ENCODE results near the gene ZBTB25.
A peak's percentile ranks its signal among the peaks of the same experiment; 100 is the strongest.

ZBTB25 gene

DNA sequence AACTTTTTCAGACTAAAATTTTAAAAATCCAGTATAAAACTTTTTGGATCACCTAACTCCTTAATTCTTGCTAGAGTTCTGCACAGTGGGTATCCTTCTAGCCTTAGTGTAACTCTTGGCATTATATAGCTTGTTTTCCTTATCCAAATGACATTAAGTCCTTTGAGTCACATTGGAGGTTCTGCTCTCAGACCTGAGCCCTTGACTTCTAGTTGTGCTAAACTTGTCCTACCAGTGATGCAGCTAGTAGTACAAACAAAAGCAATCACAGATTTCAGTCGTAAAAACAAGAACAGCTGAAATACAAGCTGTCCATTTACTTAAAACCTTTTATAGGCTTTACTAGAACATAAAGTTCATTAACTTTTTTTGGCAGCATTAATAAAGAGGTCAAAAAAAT, 11.4 kb upstream of the ZBTB25 start:
- no peak for DNase-seq

DNA sequence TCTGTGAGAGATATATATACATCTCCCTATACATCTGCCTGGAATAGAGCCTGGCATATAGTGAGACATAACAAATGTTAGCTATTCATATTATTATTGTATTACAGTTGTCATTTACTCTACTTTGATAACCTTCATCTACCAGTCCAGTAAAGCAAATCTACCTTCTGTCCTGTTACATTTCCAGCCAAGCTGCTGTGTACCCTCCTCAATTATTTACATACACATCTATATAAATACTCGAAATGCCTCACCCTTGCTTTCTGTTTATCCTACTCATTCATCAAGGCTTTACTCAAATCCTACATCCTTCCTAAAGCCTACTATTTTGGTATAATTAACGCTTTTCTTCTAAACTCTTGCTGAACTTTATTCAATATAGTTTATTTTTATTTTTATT, 9.6 kb upstream of the ZBTB25 start:
- DNase-seq: no peak

- DNase-seq: peak; percentile 55
Observed at GRCh38 chr14:64510825-64511671, 7.4 kb upstream of the ZBTB25 start.

DNA sequence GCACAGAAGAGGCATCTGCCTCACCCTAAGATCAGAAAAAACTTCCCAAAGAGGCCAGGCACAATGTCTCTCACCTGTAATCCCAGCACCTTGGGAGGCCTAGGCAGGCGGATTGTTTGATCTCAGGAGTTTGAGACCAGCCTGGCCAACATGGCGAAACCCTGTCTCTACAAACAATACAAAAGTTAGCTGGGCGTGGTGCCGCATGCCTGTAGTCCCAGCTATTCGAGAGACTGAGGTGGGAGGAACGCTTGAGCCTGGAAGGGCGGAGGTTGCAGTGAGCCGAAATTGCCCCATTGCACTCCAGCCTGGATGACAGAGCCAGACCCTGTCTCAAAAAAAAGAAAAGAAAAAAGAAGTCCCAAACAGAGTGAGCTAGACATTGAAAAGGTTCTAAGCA, 5.4 kb upstream of the ZBTB25 start:
- DNase-seq: no peak

DNA sequence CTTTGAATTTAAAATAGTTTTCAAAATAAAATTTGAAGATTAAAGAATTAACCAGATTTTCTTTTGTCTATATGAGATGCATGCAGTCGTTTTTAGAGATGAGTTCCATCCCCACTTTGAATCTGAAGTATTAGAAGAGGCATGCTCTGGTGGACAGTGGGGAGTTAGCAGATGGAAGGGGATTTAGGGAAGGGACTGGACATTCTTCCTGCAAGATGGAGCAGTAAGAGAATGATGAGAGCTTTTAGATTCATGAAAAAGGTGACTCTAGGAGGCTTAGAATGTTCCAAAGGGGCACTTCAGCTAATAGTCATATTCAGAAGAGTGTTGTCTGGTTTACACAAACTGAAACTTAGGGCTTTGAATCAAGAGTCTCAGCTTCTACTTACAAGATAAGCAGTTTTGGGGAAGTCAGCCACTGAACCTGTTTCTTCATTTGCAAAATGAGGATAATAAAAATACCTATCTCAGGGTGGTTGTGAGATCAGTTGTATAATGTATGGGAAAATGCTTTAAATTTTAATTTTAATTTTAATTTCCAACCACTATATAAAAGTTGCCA, 4.7 kb upstream of the ZBTB25 start:
- DNase-seq: no peak

GRCh38 chr14:64507376-64508156, 3.9 kb upstream of the ZBTB25 start:
- no peak for DNase-seq

- DNase-seq: no peak
Observed at GRCh38 chr14:64506721-64507120, 3.1 kb upstream of the ZBTB25 start.

- DNase-seq: peak; percentile 71
Observed at GRCh38 chr14:64504897-64505794, 1.5 kb upstream of the ZBTB25 start.

DNA sequence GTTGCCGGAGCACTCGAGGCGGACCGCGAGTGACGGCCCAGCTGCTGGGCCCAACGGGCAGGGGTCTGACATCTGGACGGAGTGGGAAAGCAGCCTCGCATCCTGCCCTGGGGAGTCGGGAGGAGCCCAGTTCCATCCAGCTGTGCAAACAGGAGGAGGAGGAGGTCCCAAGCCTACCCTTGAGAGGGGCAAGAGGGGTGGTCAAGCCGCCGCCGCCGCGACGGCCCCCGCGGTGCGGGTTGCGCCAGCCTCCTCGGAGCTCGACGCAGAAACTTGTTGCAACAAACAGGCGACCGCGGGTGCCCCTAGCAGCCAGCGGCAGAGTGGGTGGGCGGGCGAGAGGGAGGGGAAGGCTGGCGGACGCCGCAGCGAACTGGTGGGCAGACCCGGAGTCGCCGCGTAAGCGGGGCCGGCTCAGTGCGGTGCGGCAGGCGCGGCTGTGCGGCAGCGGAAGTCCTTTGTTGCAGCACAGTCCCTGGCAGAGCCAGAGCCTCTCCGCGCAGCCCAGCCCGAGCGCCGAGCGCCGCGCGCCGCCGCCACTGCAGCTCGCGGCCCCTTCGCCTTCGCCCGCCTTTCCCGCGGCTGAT, 765 bp upstream of the ZBTB25 start, which contains the start of gene ZBTB1:
Gene ZBTB1, plus strand, starts transcription at position 461 of the 587 bp plus-strand sequence. CDS start 16,735 bp downstream, outside the sequence.
- DNase-seq: peak; percentile 88

GRCh38 chr14:64502887-64503433, 678 bp downstream of the ZBTB25 start:
- no peak for DNase-seq

- no peak for DNase-seq
Observed at GRCh38 chr14:64502456-64502855, 1.2 kb downstream of the ZBTB25 start.

- no peak for DNase-seq
Observed at GRCh38 chr14:64501411-64502171, 2.0 kb downstream of the ZBTB25 start.

- no peak for DNase-seq
Observed at GRCh38 chr14:64500088-64500487, 3.5 kb downstream of the ZBTB25 start.

DNA sequence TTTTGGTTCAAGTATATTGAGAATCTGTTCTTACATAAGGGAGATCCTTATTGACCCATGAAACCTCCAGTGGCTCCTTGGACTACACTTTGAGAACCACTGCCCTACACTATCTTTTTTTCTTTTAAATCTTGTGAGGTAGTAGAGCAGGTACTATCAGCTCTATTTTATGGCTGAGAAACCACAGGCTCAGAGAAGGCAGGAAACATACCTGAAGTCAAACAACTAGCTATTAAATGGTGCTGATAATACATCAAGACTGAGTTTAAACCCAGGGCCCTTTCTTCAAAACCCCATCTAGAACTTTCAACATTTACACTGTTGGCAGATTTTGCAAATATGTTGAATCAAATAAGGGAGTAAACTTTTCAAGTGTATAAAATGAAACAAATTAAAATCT, 6.9 kb downstream of the ZBTB25 start:
- DNase-seq: no peak

DNA sequence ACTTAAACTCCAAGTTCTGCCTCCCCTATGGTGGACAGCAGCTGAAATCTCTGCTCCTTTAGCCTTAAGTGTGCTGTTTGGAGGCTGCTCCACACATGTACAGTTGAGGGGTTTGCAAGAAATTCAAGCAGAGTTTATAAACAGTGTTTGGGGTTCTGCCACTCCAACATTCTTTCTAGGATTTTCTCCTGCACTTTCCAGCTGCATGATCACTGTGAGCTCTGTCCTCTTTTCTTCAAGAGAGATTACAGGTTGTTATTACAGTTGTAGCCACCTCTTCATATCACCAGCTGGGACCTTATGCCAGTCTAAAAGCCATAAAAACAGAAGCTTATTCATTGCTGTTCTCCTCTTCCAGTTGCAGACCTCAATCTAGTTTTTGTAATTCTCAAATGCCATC, 8.4 kb downstream of the ZBTB25 start:
- DNase-seq: no peak

DNA sequence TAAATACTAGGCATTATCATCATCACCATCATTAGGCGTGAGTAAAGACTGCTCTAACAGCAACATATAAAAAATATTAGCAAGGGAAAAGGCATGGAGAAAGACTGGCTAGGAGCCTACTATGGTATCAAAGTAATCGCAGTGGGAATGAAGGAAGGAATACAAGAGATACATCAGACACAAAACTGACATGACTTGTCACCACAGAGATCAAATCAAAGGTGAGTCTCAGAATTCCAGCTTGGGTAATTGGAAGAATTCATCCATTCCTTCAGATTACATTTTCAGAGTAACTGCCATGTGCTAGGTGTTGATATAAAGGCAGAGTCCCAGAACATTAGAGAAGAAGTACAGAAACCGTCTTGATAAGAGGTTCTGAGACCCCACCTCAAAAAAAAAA, 10.2 kb downstream of the ZBTB25 start:
- DNase-seq: no peak

- no peak for DNase-seq
Observed at GRCh38 chr14:64491637-64492036, 12.0 kb downstream of the ZBTB25 start.

- no peak for DNase-seq
Observed at GRCh38 chr14:64488590-64489099, 15.0 kb downstream of the ZBTB25 start.

DNA sequence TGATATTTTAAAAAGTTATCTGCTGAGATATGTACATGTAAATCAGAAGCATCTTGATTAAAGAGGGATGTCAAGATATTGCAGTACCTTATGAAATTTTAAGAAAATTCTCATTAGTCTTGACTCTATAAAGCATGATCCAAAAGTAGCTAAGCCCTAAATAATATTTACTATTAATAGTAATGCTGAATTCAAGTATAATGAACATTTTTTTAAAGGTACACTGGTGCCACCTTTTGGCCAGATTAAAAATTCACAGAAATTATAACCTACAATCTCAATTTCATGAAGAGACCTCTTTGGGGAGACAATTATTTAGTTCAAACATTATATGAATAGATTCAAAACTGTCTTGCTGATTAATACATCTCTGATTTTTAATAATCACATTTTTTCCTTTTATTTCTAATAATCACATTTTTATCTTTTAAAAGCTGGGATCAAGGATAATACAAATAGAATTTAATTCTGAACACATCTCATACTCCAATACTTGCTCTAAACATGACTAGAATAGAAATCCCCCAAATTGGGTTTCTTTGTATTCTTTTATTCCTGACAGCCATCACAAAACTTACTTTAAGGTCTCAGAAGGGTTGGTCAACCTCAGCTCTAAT, 24.9 kb downstream of the ZBTB25 start:
- DNase-seq: peak; percentile 3

- DNase-seq: no peak
Observed at GRCh38 chr14:64476438-64476837, 27.2 kb downstream of the ZBTB25 start.

All from NCI-H146 (cell line).